ENCODE data around the gene ABHD8.

- TF ChIP-seq CTCF (IDR thresholded peaks at IDR 0.05) (no peak), POLR2A (IDR thresholded peaks at IDR 0.05) (no peak)
Measured at GRCh38 chr19:17254636-17255035, 48.6 kb downstream of the ABHD8 start.

All from Peyer's patch (tissue), 4 donors.